Progenitor cell of endocrine pancreas (in vitro differentiated cells): Measurements from ENCODE around the gene BCL7B. TPM values are rescaled to one million over a fixed set of nuclear protein-coding genes. Genes with fewer than 3 reads are reported as not detected.

Source experiments
- DNase-seq: peaks from one replicate; pipeline ENCODE4 v3.0.0; 2021; ENCODE audit warnings: low spot score; ENCODE audit not compliant: unreplicated experiment
- H3K27ac Mint-ChIP-seq: 2 replicates; pipeline ENCODE4 v1.8.0; 2021; ENCODE audit warnings: mild to moderate bottlenecking, moderate library complexity, mixed read lengths
- H3K27me3 Mint-ChIP-seq: 2 replicates; pipeline ENCODE4 v1.8.0; 2021; ENCODE audit warnings: mixed read lengths
- H3K36me3 Mint-ChIP-seq: 2 replicates; pipeline ENCODE4 v1.8.0; 2022; ENCODE audit warnings: mixed read lengths; ENCODE audit not compliant: insufficient read depth
- H3K4me1 Mint-ChIP-seq: 2 replicates; pipeline ENCODE4 v1.8.0; 2021; ENCODE audit warnings: low read depth, mixed read lengths
- H3K4me3 Mint-ChIP-seq: 2 replicates; pipeline ENCODE4 v1.8.0; 2021; ENCODE audit warnings: low read depth, mild to moderate bottlenecking, moderate library complexity, mixed read lengths
- H3K9me3 Mint-ChIP-seq: 2 replicates; pipeline ENCODE4 v1.8.0; 2021; ENCODE audit warnings: low read depth, mixed read lengths
- total RNA-seq: library from RNA; stranded (reverse); gene quantifications from 2 replicates; pipeline ENCODE4 v1.2.1, GENCODE V29; 2021
- TF ChIP-seq, protein P1 (sequence below): fragments of 200-600 bp; sonication (generic); IDR thresholded peaks from one replicate; pipeline ENCODE4 v1.5.0; 2021; ENCODE audit warnings: antibody characterized with exemption, mild to moderate bottlenecking; ENCODE audit not compliant: unreplicated experiment

The BCL7B gene
- total RNA-seq, 1 donor from 2014 or later, result 37.8 TPM

DNA sequence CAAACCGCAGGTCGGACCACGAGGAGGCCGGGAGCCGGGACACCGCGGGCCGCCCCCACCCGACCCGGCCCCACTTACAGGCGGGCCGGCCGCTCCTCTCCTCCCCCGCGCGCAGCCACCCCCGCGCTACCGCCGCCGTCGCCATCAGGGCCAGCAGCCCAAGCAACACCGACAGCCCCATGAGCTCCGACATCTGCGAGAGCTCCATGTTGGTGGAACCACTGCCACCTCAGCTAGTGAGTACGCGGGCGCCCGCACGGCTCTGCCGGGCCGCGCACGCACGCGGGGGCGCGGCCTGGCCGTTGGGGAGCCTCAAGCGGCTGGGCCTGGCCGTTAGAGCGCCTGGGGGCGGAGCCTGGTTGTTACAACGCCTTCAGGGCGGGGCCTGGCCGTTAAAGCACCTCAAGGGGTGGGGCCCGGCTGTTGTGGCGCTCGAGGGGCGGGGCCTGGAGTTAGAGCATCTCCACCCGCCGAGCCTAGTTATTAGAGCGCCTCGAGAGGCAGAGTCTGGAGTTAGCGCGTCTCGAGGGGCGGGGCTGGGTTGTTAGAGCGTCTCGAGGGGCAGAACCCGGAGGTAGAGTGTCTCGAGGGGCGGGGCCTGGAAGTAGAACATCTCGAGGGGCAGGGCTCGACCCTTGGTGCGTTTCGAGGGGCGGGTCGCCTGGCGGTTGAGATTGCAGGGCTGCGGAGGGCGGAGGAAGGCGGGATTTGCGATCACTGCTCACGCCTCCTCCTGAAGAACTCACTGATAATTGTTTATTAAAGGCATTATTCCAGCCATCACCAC, 21.0 kb upstream of the BCL7B start, which contains the start of gene TBL2:
TBL2 (minus strand) TSS at position 238 of the 787 bp plus-strand sequence; CDS start at position 208, 30 bp downstream.
- Mint-ChIP-seq H3K27me3 (peaks cover 3% of the 10 kb centered on the region), H3K4me3 (peak within 1 kb of the TSS; percentile 76), H3K36me3 (peaks cover 3% of the 10 kb centered on the region)

DNA sequence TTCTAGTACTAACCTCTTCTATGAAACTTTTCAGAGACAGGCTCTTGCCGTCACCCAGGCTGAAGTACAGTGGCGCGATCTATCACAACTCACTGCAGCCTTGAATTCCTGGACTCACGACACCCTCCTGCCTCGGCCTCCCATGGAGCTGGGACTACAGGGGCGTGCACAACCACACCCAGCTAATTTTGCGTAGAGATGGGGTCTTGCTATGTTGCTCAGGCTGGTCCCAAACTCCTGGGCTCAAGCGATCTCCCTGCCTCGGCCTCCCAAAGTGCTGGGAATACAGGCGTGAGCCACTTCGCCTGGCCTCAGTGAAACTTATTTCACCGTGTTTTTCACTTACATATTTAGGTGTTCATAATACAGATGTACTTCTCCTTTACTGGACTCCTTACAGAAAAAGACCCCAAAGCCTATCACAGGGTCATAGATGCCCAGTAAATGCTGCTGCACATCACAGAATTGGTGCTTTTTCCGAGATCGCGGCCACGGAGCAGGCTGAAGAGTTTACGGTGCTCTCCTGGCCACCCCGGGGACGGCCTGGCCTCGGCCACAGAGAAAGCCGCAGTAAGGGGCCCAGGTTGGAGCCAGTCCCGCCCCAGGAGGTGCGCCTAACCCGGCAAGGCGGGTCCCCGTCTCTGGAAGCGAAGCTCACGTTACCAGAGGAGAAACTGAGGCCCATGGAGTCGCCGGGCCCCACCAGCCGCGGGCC, 20.3 kb upstream of the BCL7B start:
- Mint-ChIP-seq H3K9me3 (no peaks in the 10 kb centered on the region), H3K36me3 (peaks cover 6% of the 10 kb centered on the region), H3K27me3 (peaks cover 3% of the 10 kb centered on the region), H3K4me1 (peaks cover 9% of the 10 kb centered on the region), H3K4me3 (peak overlapping the region; percentile 76), H3K27ac (peak overlapping the region; percentile 93)
- TF ChIP-seq, protein P1, sequence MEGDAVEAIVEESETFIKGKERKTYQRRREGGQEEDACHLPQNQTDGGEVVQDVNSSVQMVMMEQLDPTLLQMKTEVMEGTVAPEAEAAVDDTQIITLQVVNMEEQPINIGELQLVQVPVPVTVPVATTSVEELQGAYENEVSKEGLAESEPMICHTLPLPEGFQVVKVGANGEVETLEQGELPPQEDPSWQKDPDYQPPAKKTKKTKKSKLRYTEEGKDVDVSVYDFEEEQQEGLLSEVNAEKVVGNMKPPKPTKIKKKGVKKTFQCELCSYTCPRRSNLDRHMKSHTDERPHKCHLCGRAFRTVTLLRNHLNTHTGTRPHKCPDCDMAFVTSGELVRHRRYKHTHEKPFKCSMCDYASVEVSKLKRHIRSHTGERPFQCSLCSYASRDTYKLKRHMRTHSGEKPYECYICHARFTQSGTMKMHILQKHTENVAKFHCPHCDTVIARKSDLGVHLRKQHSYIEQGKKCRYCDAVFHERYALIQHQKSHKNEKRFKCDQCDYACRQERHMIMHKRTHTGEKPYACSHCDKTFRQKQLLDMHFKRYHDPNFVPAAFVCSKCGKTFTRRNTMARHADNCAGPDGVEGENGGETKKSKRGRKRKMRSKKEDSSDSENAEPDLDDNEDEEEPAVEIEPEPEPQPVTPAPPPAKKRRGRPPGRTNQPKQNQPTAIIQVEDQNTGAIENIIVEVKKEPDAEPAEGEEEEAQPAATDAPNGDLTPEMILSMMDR, result no peak
- peak; percentile 30 for DNase-seq

More for the DNA sequence above, 21.0 kb upstream of the BCL7B start, which contains the start of gene TBL2:
- Mint-ChIP-seq H3K9me3 (no peaks in the 10 kb centered on the region), H3K27ac (peak within 1 kb of the TSS; percentile 94), H3K4me1 (peaks cover 9% of the 10 kb centered on the region)
- peak; percentile 99 for DNase-seq
- TF ChIP-seq, protein P1, result no peak

DNA sequence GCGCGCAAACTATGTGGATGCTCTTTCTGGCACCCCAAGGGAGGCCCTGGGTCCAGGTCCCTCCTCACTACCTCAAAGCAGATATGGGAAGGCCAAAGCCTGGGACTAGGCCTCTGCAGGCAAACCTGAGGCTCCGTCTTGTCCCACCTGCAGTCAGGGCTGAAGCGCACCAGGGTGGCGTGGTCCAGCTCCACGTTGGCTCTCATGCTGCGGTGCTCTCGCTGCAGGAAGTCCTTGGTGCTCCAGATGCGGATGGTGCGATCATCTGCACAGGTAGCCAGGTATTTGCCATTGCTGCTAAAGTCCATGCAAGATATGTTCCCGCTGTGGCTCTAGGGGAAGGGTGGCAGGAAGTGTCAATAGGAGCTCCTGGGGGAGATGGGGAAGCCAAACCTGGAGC, 16.3 kb upstream of the BCL7B start:
- Mint-ChIP-seq H3K4me1 (peaks cover 7% of the 10 kb centered on the region), H3K4me3 (no peak overlapping the region), H3K9me3 (no peaks in the 10 kb centered on the region), H3K27ac (no peak overlapping the region), H3K27me3 (no peaks in the 10 kb centered on the region), H3K36me3 (peaks cover 23% of the 10 kb centered on the region)
- TF ChIP-seq, protein P1, result no peak
- no peak for DNase-seq

DNA sequence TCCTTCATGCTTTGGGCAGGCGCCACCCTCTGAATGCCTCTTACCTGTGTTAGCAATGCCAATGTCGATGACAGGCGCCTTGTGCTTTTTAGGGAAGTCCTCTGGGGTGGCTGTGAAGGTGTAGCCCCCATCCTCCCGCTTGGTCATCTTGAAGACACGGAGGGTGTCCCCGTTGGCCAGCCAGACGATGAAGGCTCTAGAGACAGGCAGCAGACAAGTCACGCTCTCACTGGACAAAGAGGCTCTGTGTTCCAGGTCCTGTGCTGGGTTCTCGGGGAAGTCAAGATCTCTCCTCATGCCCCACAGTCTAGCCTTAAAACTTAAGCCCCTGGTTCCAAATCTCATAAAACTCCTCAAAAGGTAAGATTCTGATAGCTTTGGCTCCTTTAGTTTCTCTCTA, 15.8 kb upstream of the BCL7B start:
- peaks cover 6% of the 10 kb centered on the region for H3K4me1 Mint-ChIP-seq
- no peak for DNase-seq
- peaks cover 23% of the 10 kb centered on the region for H3K36me3 Mint-ChIP-seq
- H3K27me3 Mint-ChIP-seq, result no peaks in the 10 kb centered on the region
- H3K9me3 Mint-ChIP-seq, result no peaks in the 10 kb centered on the region
- TF ChIP-seq, protein P1, result no peak
- no peak overlapping the region for H3K27ac Mint-ChIP-seq
- H3K4me3 Mint-ChIP-seq, result no peak overlapping the region

DNA sequence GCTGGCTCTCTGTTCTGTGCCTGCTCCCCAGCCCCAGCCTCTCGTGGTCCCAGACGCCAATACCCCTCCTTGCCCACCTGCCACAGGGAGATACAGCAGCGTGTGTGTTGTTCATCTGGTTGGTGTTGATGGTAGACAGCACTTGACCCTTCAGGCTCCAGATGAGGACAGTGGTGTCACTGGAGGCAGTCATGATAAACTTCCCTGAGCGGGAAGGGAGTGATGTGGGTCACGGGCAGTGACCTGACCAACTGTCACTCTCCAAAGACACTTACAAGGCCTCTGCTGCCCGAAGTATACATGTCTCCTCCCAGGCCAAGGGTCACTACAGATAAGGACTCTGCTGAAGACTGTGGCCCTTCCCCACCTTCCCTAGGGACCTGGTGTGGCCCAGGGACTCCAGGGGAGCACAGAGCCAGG, 15.3 kb upstream of the BCL7B start:
- Mint-ChIP-seq H3K4me3 (no peak overlapping the region), H3K27me3 (no peaks in the 10 kb centered on the region), H3K36me3 (peaks cover 23% of the 10 kb centered on the region), H3K9me3 (no peaks in the 10 kb centered on the region), H3K27ac (no peak overlapping the region), H3K4me1 (peaks cover 5% of the 10 kb centered on the region)
- TF ChIP-seq, protein P1, result no peak
- DNase-seq, result no peak
